Mesenchymal stem cell (in vitro differentiated cells and primary cell): ENCODE results near the gene MYOCD.

Source experiments
- DNase-seq: peaks from one replicate; pipeline ENCODE4 v3.0.0-alpha.2; 2013
- H2AFZ ChIP-seq: one replicate; pipeline ENCODE4 v1.6.1; 2013; ENCODE audit warnings: low read depth, mild to moderate bottlenecking, control low read depth, inconsistent platforms, low read length, moderate library complexity
- H2AK5ac ChIP-seq: 2 replicates; pipeline ENCODE4 v1.6.1; 2013; ENCODE audit warnings: low read length, moderate library complexity, mild to moderate bottlenecking, inconsistent platforms; ENCODE audit not compliant: severe bottlenecking
- H2BK120ac ChIP-seq: one replicate; pipeline ENCODE4 v1.6.1; 2013; ENCODE audit warnings: low read depth, mild to moderate bottlenecking, inconsistent platforms, low read length, moderate library complexity
- H2BK12ac ChIP-seq, 2 experiments: one replicate each; pipeline ENCODE4 v1.6.1; 2013; ENCODE audit warnings: inconsistent platforms in 2 of 2, low read length in 2 of 2, mild to moderate bottlenecking in 2 of 2, moderate library complexity in 2 of 2, control low read depth in 1 of 2
- H2BK15ac ChIP-seq: one replicate; pipeline ENCODE4 v1.6.1; 2013; ENCODE audit warnings: mild to moderate bottlenecking, low read depth, inconsistent platforms; ENCODE audit not compliant: poor library complexity, severe bottlenecking
- H2BK5ac ChIP-seq: 2 replicates; pipeline ENCODE4 v1.6.1; 2013; ENCODE audit warnings: low read depth, mild to moderate bottlenecking, low read length, control low read depth, inconsistent platforms; ENCODE audit not compliant: poor library complexity, severe bottlenecking
- H3K14ac ChIP-seq, 2 experiments: one replicate each; pipeline ENCODE4 v1.6.1; 2013; ENCODE audit warnings: inconsistent platforms in 2 of 2, low read length in 2 of 2, control low read depth in 1 of 2, mild to moderate bottlenecking in 1 of 2, moderate library complexity in 1 of 2
- H3K18ac ChIP-seq, 2 experiments: one replicate each; pipeline ENCODE4 v1.6.1; 2013; ENCODE audit warnings: inconsistent platforms in 2 of 2, low read length in 2 of 2, control low read depth in 1 of 2, low read depth in 1 of 2, mild to moderate bottlenecking in 1 of 2
- H3K23ac ChIP-seq, 2 experiments: one replicate each; pipeline ENCODE4 v1.6.1; 2013; ENCODE audit warnings: inconsistent platforms in 2 of 2, low read length in 2 of 2, mild to moderate bottlenecking in 2 of 2, moderate library complexity in 2 of 2, control low read depth in 1 of 2
- H3K27ac ChIP-seq: 2 replicates; pipeline ENCODE4 v1.5.1; 2013; ENCODE audit warnings: mild to moderate bottlenecking, moderate library complexity, low read length, control low read depth, inconsistent platforms; ENCODE audit not compliant: poor library complexity, severe bottlenecking
- H3K27me3 ChIP-seq, 2 experiments: 2 replicates each; pipeline versions ENCODE4 v1.6.1 to v1.7.0; 2013; ENCODE audit warnings: low read length in 2 of 2, mild to moderate bottlenecking in 2 of 2, moderate library complexity in 2 of 2, control low read depth in 1 of 2, inconsistent platforms in 1 of 2; ENCODE audit not compliant: control insufficient read depth in 1 of 2, insufficient read depth in 1 of 2
- H3K36me3 ChIP-seq, 2 experiments: 2 replicates each; pipeline versions ENCODE4 v1.6.1 to v1.7.0; 2013; ENCODE audit warnings: low read length in 2 of 2, control low read depth in 1 of 2, inconsistent platforms in 1 of 2, low read depth in 1 of 2, mild to moderate bottlenecking in 1 of 2; ENCODE audit not compliant: insufficient read depth in 2 of 2, control insufficient read depth in 1 of 2
- H3K4ac ChIP-seq, 2 experiments: one replicate each; pipeline ENCODE4 v1.6.1; 2013; ENCODE audit warnings: inconsistent platforms in 2 of 2, low read length in 2 of 2, mild to moderate bottlenecking in 2 of 2, moderate library complexity in 2 of 2, control low read depth in 1 of 2, low read depth in 1 of 2
- H3K4me1 ChIP-seq: 2 replicates; pipeline ENCODE4 v1.6.1; 2013; ENCODE audit warnings: low read depth, low read length, control low read depth; ENCODE audit not compliant: control insufficient read depth, insufficient read depth
- H3K4me2 ChIP-seq: 2 replicates; pipeline ENCODE4 v1.6.1; 2013; ENCODE audit warnings: low read length, mild to moderate bottlenecking, inconsistent platforms; ENCODE audit not compliant: poor library complexity, severe bottlenecking
- H3K4me3 ChIP-seq, 2 experiments: 2 replicates each; pipeline versions ENCODE4 v1.5.1 to v1.7.0; 2013; ENCODE audit warnings: low read length in 2 of 2, mild to moderate bottlenecking in 2 of 2, control low read depth in 1 of 2, low read depth in 1 of 2; ENCODE audit not compliant: insufficient read depth in 1 of 2
- H3K79me1 ChIP-seq: replicated peaks from 2 replicates; pipeline ENCODE4 v1.6.1; 2013; ENCODE audit warnings: mild to moderate bottlenecking, control low read depth, low read length, inconsistent platforms; ENCODE audit not compliant: poor library complexity, severe bottlenecking
- H3K9ac ChIP-seq: 2 replicates; pipeline ENCODE4 v1.7.0; 2013; ENCODE audit warnings: mild to moderate bottlenecking, low read length, moderate library complexity
- H3K9me3 ChIP-seq: 2 replicates; pipeline ENCODE4 v1.7.0; 2013; ENCODE audit warnings: mild to moderate bottlenecking, low read length; ENCODE audit not compliant: control insufficient read depth
- H4K8ac ChIP-seq: one replicate; pipeline ENCODE4 v1.6.1; 2013; ENCODE audit warnings: inconsistent platforms, mild to moderate bottlenecking, low read length, moderate library complexity
- H4K91ac ChIP-seq: one replicate; pipeline ENCODE4 v1.6.1; 2013; ENCODE audit warnings: mild to moderate bottlenecking, low read length, inconsistent platforms
- WGBS: methylation state at CpG from one replicate; pipeline ENCODE4 v1.1.7; 2013; ENCODE audit warnings: mixed read lengths; 5-methylcytosine and 5-hydroxymethylcytosine counted together

MYOCD gene

DNA sequence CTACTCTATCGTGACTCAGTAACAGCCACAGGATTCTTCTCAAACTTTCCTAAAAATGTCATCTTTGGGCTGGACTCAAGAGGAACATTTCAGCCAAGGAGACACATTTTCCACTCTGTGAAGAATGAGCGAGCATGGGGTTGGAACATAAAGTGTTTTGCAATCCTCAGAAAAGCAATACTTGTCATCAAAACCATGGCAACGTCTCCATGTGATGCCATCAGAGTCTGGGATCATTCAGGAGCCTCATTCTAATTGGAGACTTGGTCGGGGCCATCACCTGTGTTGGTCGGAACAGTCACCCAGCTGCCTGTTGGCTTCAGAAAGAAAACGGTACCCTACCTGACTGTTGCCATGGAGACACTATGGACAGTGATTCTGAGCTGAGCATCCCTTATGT lies 25.5 kb downstream of the MYOCD start:
- Histone ChIP-seq H2BK120ac (no peak overlapping the region), H4K91ac (peak overlapping the region; percentile 39), H3K27me3 (peaks cover 0 to 5% of the 10 kb centered on the region in 2 experiments), H2BK15ac (no peak overlapping the region), H3K9ac (peak overlapping the region; percentile 79), H3K23ac (no peak overlapping the region), H3K9me3 (no peaks in the 10 kb centered on the region), H3K18ac (no peak overlapping the region), H3K4me2 (no peak overlapping the region), H3K79me1 (no peaks in the 10 kb centered on the region), H2BK12ac (no peak overlapping the region), H2AFZ (no peak overlapping the region), H3K27ac (no peak overlapping the region), H4K8ac (no peak overlapping the region), H3K36me3 (no peaks in the 10 kb centered on the region), H3K4ac (no peak overlapping the region), H2BK5ac (no peak overlapping the region), H2AK5ac (no peak overlapping the region), H3K14ac (no peak overlapping the region), H3K4me3 (peak overlapping the region in 1 of 2 experiments; percentile 51), H3K4me1 (no peaks in the 10 kb centered on the region)
- 81% methylated on average over 6 of the region's 6 CpGs for WGBS
- DNase-seq, result peak; percentile 32

DNA sequence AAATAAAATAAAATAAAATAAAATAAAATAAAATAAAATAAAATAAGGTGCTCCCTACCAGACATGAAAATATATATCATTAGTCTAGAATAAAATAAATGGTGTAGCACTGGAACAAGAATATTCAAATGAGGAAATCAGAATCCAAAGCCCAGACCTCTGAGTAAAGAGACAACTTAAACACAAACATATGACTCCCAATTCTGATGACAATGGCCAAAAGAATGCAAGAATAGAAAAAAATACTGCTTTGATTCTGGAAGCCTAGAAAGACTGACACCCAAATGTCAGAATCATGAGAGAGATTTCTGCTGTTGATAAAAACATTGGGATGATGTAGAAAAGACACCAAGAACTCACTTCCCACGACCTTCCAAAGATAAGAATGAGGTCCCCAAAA lies 27.9 kb downstream of the MYOCD start:
- no peak overlapping the region for H2BK15ac ChIP-seq
- no peaks in the 10 kb centered on the region for H3K79me1 ChIP-seq
- no peaks in the 10 kb centered on the region for H3K27me3 ChIP-seq
- no peak overlapping the region for H3K23ac ChIP-seq
- H3K36me3 ChIP-seq, result no peaks in the 10 kb centered on the region
- no peak overlapping the region for H4K91ac ChIP-seq
- H3K18ac ChIP-seq, result no peak overlapping the region
- H2AFZ ChIP-seq, result no peak overlapping the region
- WGBS, result no CpG with 5 or more reads among the region's 1 CpG
- H3K4me2 ChIP-seq, result no peak overlapping the region
- H4K8ac ChIP-seq, result no peak overlapping the region
- no peak overlapping the region for H3K4me3 ChIP-seq
- H3K9ac ChIP-seq, result no peak overlapping the region
- H2BK5ac ChIP-seq, result no peak overlapping the region
- no peaks in the 10 kb centered on the region for H3K9me3 ChIP-seq
- no peaks in the 10 kb centered on the region for H3K4me1 ChIP-seq
- H2BK12ac ChIP-seq, result no peak overlapping the region
- H3K14ac ChIP-seq, result no peak overlapping the region
- no peak overlapping the region for H3K27ac ChIP-seq
- H2BK120ac ChIP-seq, result no peak overlapping the region
- DNase-seq, result peak; percentile 5
- H3K4ac ChIP-seq, result no peak overlapping the region
- H2AK5ac ChIP-seq, result no peak overlapping the region

DNA sequence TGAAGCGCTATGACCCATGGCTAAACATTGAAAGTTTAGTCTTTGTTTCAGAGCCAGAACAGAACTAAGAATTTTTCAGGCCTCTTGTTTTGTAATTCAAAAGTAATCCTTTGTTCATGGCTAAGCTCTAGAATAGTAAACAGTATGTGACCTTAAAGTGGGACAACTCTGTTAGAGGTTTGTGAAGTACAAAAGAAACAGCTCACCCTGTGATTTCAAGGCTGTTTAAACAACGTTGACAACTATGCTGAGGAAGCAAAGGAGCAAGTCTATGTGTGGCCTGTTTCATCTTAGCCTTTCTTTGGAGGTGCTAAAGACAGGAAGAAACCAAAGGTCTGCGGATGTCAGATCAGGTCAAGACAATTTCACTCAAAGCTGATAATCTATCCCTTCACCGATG lies 40.4 kb downstream of the MYOCD start:
- 82% methylated on average over 4 of the region's 4 CpGs for WGBS
- H3K4me2 ChIP-seq, result no peak overlapping the region
- no peak overlapping the region for H2BK5ac ChIP-seq
- no peak overlapping the region for H2BK15ac ChIP-seq
- H3K36me3 ChIP-seq, result no peaks in the 10 kb centered on the region
- H2BK120ac ChIP-seq, result no peak overlapping the region
- H3K14ac ChIP-seq, result no peak overlapping the region
- no peak overlapping the region for H3K4me3 ChIP-seq
- H3K27me3 ChIP-seq, result peaks cover 0 to 7% of the 10 kb centered on the region in 2 experiments
- no peak overlapping the region for H3K23ac ChIP-seq
- no peak overlapping the region for H2AK5ac ChIP-seq
- H2BK12ac ChIP-seq, result no peak overlapping the region
- no peak overlapping the region for H3K9ac ChIP-seq
- H3K18ac ChIP-seq, result no peak overlapping the region
- H2AFZ ChIP-seq, result no peak overlapping the region
- no peaks in the 10 kb centered on the region for H3K79me1 ChIP-seq
- no peak overlapping the region for H4K91ac ChIP-seq
- H3K4ac ChIP-seq, result no peak overlapping the region
- no peaks in the 10 kb centered on the region for H3K4me1 ChIP-seq
- H4K8ac ChIP-seq, result no peak overlapping the region
- no peaks in the 10 kb centered on the region for H3K9me3 ChIP-seq
- H3K27ac ChIP-seq, result no peak overlapping the region
- DNase-seq, result no peak

- Histone ChIP-seq H3K36me3 (no peaks in the 10 kb centered on the region), H3K14ac (no peak overlapping the region), H3K4me1 (no peaks in the 10 kb centered on the region), H2BK15ac (no peak overlapping the region), H2BK120ac (no peak overlapping the region), H3K23ac (no peak overlapping the region), H3K27me3 (peaks cover 0 to 11% of the 10 kb centered on the region in 2 experiments), H3K9me3 (no peaks in the 10 kb centered on the region), H3K4me2 (no peak overlapping the region), H3K4ac (no peak overlapping the region), H3K27ac (no peak overlapping the region), H4K8ac (no peak overlapping the region), H4K91ac (no peak overlapping the region), H2BK12ac (no peak overlapping the region), H2BK5ac (no peak overlapping the region), H3K18ac (no peak overlapping the region), H3K4me3 (no peak overlapping the region), H2AFZ (no peak overlapping the region), H3K79me1 (no peaks in the 10 kb centered on the region), H2AK5ac (no peak overlapping the region), H3K9ac (peak overlapping the region; percentile 49)
- no peak for DNase-seq
These were observed 43.4 kb downstream of the MYOCD start for GRCh38 chr17:12709063-12709462.
